IPS-NIHi7 (cell line): ENCODE results near the gene DNASE2.
"Not testable (repeated sequence)": the region's sequence is repeated elsewhere in the genome, so short reads cannot be mapped to it uniquely, and the experiment has no call there.

Experiments
- DNase-seq: peaks from one replicate; pipeline ENCODE4 v3.0.0; 2012; ENCODE audit warnings: mixed read lengths; ENCODE audit errors: extremely low spot score

Gene DNASE2, protein sequence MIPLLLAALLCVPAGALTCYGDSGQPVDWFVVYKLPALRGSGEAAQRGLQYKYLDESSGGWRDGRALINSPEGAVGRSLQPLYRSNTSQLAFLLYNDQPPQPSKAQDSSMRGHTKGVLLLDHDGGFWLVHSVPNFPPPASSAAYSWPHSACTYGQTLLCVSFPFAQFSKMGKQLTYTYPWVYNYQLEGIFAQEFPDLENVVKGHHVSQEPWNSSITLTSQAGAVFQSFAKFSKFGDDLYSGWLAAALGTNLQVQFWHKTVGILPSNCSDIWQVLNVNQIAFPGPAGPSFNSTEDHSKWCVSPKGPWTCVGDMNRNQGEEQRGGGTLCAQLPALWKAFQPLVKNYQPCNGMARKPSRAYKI

DNA sequence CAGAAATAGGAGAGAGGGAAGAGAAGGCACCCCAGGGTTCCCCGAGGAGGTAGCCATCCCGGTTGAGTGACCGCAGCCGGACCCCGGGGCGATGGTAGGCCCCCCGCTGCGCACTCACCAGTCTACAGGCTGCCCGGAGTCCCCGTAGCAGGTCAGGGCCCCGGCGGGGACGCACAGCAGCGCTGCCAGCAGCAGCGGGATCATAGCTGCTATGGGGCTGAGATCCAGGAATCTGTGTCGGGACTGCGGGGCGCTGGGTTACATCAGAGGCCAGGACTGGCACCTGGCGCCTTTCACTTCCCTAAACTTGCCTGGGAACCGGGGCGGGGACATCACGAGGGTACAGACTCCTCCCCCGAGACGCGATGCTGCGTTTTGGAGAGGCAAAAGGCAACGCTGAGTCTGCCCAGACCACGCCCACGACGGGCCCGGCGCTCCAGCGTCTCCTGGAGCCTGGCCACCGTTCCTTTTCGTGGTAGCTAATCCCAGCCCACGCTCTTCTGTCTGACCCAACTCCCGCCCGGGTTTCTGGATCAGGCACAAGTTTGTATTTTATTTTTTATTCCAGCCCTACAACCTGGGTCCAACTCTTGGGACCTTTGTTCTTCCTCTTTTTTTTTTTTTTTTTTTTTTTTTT, at the start of gene DNASE2:
TSS of gene DNASE2 (minus strand) at position 278 of the 637 bp plus-strand sequence. CDS start at position 204, 74 bp downstream.
- peak; percentile 96 for DNase-seq

DNA sequence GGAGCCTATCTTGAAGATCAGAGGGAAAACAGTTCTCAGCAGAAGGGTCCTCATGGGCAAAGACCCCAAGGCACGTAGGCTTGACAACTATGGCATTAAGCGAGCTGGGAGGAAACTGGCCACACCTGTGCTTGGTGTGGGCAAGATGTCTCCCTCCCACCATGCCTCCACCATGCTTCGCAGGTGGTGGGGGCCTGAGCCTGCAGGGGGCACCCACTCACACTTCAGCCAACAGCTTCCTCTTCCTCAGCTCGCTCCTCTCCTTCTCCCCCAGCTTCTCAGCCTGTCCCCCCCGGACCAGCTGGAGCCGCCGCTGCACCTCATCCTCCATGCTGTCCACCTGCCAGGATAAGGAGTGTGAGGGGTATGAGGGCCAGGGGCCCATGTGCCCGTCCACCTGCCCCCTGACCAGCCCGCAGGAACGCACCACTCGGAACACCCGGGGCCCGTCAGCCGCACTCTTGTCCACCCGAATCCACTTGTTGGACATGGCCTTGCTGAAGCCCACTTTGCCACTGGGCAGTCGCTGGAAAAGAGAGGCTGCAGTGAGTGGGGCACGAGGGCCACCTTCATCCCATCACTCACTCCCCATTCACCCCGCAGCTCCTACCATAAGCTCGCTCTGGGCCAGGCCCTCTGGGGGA, 48.9 kb upstream of the DNASE2 start:
- DNase-seq: no peak

DNA sequence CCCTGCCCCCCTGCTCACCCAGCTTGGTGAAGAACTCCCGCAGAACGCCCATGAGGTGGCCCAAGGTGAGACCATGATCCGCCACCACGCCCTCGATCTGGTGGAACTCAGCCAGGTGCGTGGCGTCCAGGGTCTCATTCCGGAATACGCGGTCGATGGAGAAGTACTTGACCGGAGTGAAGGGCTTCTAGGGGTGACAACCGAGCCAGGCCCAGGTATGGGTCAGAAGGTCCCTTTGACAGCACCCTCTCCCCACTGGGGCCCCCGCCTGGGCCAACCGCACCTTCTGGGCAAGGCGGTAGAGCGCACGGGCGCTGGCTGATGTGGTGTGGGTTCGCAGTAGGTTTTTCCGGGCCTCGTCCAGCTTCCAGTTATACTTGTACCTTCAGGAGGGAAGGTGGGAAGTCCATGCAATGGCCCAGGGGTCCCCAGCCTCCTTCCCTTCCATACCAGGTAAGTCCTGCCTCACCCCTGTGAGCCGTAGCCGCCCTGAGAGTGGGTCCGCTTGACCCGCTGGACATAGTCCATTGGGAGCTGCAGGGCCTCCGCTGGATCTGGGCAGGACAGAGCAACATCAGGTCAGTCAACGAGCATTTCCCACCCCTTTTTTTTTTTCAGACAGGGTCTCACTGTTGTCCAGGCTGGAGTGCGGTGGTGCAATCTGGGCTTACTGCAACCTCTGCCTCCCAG, 43.5 kb upstream of the DNASE2 start:
- DNase-seq: no peak

DNA sequence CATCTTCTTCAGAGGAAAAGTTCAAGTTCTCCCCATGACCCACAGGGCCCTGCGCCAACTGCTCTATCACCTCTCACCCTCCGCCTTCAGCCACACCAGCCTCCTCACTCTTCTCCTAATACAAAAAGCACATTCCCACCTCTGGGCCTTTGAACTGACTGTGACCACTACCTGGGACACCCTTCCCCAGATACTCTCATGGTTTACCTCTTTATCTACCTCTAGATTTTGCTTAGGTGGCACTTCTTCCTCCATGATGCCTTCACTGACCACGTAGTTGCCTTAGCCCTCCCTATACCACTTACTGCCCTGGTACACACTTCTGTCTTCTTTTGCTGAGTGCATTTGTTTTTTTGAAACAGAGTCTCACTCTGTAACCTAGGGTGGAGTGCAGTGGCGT, 41.7 kb upstream of the DNASE2 start:
- DNase-seq: no peak

DNA sequence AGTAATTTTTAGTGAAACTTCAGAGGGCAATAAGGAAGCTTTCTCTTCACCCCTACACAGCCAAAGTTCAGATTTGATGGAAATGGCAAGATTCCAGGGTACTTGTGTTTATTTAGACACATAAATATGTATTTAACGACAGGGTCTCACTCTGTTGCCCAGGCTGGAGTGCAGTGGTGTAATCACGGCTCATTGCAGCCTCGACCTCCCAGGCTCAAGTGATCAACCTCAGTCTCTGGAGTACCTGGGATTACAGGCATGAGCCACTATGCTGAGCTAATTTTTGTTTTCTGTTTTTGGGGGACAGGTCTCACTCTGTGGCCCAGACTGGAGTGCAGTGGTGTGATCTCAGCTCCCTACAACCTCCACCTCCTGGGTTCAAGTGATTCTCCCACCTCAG, 39.8 kb upstream of the DNASE2 start:
- no peak for DNase-seq

DNA sequence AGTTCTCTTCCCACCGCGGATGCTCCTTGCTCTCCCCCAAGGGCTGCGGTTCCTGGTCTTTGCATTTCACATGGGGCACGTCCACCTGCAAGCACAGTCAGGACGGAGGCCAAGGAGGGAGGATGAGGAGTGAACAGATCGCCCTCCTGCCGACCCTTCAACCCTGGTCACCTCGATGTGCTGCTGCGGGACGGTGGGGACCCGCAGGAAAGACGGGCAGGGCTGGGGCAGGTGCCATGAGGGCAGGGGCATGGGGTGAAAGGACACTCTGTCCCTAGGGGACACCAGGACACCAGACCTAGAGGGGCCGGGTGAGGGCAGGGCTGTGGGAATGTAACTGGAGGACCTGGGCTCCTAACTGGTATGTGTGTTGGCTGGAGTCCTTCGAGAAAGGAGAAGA, 37.0 kb upstream of the DNASE2 start:
- no peak for DNase-seq

DNA sequence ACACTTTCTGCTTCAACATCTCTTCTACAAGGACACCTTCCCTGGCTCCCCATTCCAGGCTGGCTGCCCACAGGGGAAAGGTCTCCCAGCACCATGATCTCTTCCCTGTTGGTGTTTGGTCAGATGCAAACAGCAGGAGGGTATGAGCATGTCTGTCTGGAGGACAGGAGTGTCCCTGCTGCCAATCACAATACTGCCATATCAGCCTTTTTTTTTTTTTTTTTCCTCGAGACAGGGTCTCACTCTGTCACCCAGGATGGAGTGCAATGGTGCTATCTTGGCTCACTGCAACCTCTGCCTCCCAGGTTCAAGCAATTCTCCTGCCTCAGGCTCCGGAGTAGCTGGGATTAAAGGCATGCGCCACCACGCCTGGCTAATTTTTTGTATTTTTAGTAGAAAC, 34.6 kb upstream of the DNASE2 start:
- DNase-seq: not testable (repeated sequence)

DNA sequence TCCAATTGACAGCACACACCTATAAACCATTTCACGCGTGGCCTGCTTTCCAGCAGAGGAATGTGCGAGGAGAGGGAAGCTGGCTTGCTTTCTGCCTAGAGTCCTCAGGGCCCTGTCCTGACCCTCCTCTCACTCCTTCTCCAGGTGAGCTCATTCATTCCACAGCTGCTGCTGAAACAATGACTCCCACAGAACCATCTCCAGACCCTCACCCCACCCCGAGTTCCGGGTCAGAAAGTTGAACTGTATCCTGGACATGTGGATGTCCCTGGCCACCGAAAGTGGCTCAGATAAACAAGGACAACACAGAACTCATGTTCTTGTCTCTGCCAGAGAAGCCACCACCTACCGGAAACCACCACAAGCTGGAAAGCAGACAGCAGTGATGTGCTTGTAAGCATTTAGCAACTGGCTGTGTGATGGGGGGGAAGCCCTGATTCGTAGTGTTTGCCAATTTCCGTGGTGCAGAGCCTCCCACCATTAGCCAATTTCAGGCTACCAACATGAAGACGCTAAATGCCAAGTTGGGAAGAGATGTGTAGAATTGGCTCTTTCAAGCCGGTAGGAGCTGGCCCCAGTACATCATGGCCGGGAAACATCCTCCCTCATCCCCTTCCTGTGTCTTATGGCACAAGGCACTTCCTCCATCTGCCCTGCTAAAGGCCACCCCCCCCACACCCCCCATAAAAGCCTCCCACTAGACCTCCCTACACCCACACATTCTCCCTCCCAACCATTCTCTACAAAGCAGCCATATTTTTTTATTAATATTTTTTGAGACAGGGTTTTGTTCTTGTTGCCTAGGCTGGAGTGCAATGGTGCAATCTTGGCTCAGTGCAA, 32.8 kb upstream of the DNASE2 start:
- no peak for DNase-seq

DNA sequence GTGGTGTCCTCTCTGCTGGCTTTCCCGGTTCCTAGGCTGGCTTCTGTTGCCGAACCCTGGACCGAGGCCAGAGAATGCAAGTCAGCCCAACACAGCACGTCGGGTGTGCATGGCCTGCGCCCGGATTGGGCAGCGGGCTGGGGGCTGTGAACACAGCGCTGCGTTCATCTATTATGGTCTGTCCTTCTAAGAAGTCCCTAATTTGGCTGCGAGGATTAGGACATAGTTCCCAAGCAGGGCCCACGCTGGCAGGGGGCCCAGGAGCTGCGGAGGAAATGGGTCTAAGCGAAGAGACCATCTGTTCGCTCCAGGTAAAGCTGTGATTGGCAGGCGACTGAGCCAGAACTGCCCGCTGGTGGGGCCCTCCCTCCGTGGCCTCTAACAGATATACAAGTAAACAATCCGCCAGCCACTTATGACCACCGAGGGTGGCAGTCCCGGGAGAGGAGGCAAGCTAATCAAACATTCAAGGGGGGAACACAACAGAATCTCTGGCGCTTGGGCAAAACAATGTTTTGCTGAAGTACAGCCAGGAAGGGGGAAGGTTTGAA, 31.8 kb upstream of the DNASE2 start:
- peak; percentile 63 for DNase-seq

DNA sequence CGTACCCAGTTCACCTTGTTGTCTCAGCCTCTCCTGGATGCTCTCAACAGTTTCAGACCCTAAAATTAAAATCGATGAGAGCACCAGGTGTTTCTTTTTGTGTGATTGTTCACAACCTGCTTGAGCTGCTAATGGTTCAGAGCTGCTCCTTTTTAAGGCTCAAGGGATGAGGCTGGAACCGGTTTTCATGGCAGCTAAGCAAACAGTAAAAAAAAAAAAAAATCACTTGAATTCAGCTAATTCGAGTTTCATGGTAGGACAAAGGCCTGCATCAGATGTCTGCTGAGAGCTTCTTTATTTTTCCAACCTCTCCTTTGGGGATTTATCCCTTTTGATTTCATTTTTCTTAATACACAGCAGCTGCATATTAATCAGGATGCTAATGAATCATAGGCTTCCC, 31.3 kb upstream of the DNASE2 start:
- DNase-seq: no peak

DNA sequence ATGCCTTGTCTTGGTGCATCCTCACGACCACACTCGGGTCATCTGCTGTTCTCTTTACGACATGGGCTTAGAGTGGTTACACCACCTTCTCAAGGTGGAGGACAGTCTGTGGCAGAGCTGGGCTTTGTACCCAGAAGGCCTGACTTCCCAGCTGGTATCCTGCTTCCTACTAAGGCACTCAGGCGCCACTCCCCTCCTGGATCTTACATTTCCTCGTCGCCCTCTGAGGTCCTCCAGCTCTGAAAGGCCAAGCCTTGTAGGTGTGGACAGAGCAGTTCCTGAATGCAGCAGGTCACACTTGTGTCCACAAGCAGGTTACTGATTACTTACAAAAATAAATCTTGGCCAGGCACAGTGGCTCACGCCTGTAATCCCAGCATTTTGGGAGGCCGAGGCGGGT, 25.9 kb upstream of the DNASE2 start:
- DNase-seq: no peak

DNA sequence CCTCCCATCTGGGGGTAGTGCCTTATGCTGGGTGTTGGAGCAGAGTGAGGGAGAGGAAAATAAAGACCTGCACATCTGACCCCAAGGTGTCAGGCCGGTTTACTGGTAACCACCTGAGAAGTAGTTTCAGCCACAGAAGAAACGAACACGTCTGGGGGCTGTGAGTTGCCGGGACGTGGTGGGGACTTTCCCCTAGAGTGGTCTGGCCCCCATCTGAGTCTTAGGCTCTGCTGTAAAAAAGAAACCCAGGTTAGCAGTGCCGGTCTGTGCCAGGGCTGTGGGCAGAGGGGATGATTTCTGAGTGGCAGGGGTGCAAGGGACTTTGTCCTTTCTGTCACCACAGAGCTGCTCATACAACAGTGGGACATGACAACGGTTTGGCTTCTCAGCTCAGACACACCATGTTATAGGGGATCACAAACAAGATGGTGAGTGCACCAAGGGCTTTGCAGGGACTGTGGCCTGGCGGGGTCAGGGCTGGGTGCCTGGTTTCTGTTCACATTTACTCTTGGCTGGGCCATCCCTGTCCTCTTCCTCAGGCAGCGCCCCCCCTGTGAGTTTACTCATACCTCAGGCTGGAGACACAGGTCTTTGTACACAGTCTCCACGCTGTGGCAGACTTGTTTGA, 18.8 kb upstream of the DNASE2 start:
- DNase-seq: no peak

DNA sequence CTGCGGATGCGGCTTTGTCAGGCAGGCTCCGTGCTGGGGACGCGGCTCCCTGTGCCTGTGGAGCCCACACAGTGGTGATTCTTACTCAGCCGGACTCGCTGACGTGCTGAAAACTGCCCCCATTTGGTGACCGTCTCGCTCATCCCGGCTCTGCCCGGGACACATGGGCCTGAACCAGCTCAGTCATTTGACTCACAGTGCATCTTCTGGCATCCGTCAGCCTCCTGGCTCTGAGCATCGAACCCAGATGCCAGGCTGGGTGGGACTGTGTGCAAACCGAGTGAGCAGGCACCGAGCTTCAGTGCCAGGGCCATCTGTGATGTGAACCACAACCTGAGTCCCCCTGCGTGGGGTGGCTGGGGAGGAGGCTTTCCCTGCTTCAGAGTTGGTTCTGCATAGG, 15.2 kb upstream of the DNASE2 start:
- DNase-seq: no peak

DNA sequence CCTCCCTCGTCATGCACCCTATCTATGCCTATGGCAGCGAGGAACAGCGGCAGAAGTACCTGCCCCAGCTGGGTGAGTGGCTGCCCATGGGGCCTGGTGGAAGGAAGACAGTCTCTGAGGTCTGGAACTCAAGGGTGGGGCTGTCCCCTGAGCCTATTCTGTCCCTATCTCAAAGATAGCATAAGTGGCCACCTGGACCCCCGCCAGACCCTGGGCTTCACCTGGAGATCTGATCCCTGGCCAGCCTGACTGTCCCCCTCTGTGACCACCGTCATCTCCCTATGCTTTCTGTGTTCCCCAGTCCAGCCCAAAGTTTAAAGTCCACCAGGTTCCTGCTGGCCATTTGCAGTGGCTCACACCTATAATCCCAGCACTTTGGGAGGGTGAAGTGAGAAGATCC, 12.3 kb upstream of the DNASE2 start:
- no peak for DNase-seq

DNA sequence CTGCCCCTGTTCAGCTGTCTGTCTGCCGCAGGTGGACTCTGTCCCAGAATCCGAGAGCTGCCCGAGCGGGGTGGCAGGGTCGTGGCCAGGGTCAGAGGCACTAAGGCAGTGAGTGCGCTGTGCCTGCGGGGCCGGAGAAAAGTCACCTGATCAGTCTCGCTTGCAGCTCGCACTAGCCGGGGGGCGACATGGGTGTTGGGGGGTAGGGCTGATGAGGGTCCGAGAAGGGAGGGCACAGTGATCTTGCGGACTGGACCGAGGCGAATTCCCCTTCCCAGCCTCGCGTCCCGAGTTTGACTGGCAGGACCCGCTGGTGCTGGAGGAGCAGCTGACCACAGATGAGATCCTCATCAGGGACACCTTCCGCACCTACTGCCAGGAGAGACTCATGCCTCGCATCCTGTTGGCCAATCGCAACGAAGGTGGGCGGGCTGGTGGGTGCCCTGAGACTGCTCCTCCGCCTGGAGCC, 10.3 kb upstream of the DNASE2 start:
- DNase-seq: no peak

DNA sequence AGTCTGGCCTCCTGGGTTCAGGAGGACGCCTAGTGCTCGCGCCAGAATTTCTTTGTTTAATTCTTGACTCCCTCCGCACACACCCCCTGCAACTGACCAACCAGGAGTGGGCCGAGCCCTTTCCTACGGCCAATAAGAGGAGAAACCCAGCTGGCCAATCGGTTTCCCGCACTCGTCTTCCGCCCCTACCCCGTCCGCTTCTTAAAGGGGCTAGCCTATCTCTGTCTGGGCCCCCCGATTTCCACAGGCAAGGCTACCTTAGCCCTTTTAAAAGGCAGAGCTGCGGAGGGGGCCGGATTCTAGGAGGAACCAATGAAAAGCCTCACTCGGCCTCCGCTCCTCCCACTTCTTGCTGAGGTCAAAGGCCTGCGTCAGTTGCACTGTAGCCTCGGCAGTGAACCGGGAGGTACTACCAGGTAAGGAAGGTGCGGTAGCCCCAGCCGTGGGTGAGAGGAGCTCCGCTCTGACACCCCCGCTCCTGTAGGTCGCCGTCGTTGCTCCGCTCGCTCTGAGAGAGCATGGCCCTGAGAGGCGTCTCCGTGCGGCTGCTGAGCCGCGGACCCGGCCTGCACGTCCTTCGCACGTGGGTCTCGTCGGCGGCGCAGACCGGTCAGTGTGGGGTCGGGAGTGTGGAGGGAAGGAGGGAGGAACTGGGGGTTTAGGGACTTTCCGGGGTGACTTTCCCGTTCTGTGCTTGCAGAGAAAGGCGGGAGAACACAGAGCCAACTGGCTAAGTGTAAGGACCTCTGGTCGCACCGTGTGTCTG, 9.7 kb upstream of the DNASE2 start, which contains the start of gene GCDH:
TSS of gene GCDH (plus strand) at position 374 of the 766 bp plus-strand sequence. CDS start at position 519, 145 bp downstream.
- peak; percentile 99 for DNase-seq

DNA sequence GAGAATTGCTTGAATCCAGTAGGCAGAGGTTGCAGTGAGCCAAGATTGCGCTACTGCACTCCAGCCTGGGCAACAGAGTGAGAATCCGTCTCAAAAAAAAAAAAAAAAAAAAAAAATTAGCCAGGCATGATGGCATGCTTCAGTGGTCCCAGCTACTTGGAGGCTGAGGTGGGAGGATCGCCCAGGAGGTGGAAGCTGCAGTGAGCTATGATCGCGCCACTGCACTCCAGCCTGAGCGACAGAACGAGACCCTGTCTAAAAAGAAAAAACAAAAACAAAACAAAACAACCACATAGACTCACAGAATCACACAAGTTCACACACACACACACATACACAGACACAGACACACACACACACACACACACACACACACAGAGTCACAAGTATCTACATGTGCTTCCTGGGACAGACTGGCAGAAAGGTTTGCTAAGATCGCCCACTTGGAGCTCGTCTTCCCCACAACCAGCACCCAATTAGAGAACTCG, 9.1 kb upstream of the DNASE2 start:
- not testable (repeated sequence) for DNase-seq

DNA sequence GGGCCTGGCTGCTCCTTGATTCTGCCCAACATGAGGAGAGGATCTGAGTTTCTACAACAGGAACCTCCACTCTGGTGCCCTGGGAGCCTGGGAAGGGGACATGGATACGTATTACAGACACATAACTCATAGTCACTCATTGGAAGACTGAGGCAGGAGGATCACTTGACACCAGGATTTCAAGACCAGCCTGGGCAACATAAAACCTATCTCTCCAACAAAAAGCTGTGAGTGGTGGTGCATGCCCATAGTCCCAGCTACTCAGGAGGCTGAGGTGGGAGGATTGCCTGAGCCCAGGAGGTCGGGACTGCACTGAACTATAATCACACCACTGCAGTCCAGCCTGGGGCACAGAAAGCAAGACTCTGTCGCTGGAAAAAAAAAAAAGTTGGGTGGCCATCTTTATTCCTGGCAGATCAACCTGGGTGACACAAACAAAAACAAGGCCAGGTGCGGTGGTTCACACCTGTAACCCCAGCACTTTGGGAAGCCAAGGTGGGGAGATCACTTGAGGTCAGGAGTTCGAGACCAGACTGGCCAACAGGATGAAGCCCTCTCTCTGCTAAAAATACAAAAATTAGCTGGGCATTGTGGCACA, 6.9 kb upstream of the DNASE2 start:
- DNase-seq: no peak
